ENCODE results near the gene ZNF35. TPM values are rescaled to one million over a fixed set of nuclear protein-coding genes. Genes with fewer than 3 reads are reported as not detected.

ZNF35 gene
- total and polyA plus RNA-seq, 10 of the 15 experiments (the other 5 are each of a cell fraction or from before 2014, with no cell fraction given): 9.3 to 21.1 (median 13.4) TPM

GRCh38 chr3:44624749-44625480 is 23.6 kb upstream of the ZNF35 start, which contains the start of gene ZNF197:
ZNF197 (plus strand) TSS chr3:44625036; CDS start chr3:44629155, 4,119 bp downstream.
- H3K4me2 ChIP-seq (ENCODE audit: control insufficient read depth, insufficient read depth): peak within 1 kb of the TSS; percentile 92
- ChIA-PET CTCF (interaction anchor here (1.6 to 2.2 kb wide), 4 partner anchors 22 to 289 kb away, joined by 3 to 16 read pairs (median 4); no protein-coding TSS in a partner anchor), POLR2A (interaction anchor here (0.6 to 2.2 kb wide), 4 partner anchors 15 to 104 kb away, joined by 3 to 6 read pairs (median 3); partner anchors contain the start of gene ZNF660), RAD21 (ENCODE audit: unreplicated experiment) (interaction anchor here (0.7 to 1.2 kb wide), 4 partner anchors 20 to 1295 kb away, joined by 3 to 4 read pairs (median 3); no protein-coding TSS in a partner anchor), SMC1A (ENCODE audit: uncharacterized antibody, unreplicated experiment) (interaction anchor here (0.7 to 2.2 kb wide), 8 partner anchors 8 to 284 kb away, joined by 3 to 16 read pairs (median 4); partner anchors contain the start of gene ZNF35)
- FAIRE-seq (peak; percentile 80), DNase-seq (ENCODE audit: low read depth, low spot score) (peak; percentile 48), ATAC-seq (peak; percentile 97)
- H3K36me3 ChIP-seq (ENCODE audit: control insufficient read depth in 2 of 2, insufficient read depth in 2 of 2, low read length in 1 of 2): peaks cover 0 to 4% of the 10 kb centered on the region in 2 experiments; a peak in 1 of 4 replicates
- H3K79me2 ChIP-seq (ENCODE audit: control insufficient read depth, insufficient read depth, low read length): peaks cover 20% of the 10 kb centered on the region
- intact Hi-C loops (cut with micrococcal nuclease; ENCODE audit: unreplicated experiment): loop anchor here (1.0 to 5.0 kb wide), 2 partner anchors 23 to 62 kb away; partner anchors contain the start of gene ZNF35
- no peaks in the 10 kb centered on the region for H4K20me1 ChIP-seq (ENCODE audit: control insufficient read depth, insufficient read depth)
- 1% methylated on average over 47 of the region's 47 CpGs for WGBS (ENCODE audit: insufficient coverage, insufficient replicate concordance, low lambda C conversion rate, missing lambda C conversion rate)
- H3K4me1 ChIP-seq (ENCODE audit: control insufficient read depth, insufficient read depth, low read length): no peaks in the 10 kb centered on the region
- BruUV-seq (replicated peaks): TSS peak; percentile 59
- no peaks in the 10 kb centered on the region; the same call in 2 of the 3 replicates for H3K9me3 ChIP-seq (replicated peaks; ENCODE audit: control insufficient read depth, insufficient read depth, low read length)
- in situ Hi-C loops (cut with MboI): no loop called here
- peak within 1 kb of the TSS; percentile 97 for H3K9ac ChIP-seq (ENCODE audit: control insufficient read depth, insufficient read depth, low read length)
- peak within 1 kb of the TSS; percentile 76 for H3K27ac ChIP-seq (ENCODE audit: control insufficient read depth, insufficient read depth)
- peak within 1 kb of the TSS; percentile 97 for H2AFZ ChIP-seq (ENCODE audit: control insufficient read depth, low read depth, low read length)
- no peaks in the 10 kb centered on the region for H3K27me3 ChIP-seq (replicated peaks in 1 of 2; ENCODE audit: control insufficient read depth in 2 of 2, insufficient read depth in 2 of 2, low read length in 1 of 2)
- H3K4me3 ChIP-seq: peak within 1 kb of the TSS; percentile 75
- TF ChIP-seq MEF2A (IDR thresholded peaks at IDR 0.05; ENCODE audit: insufficient read depth, low read depth, low read length): no peak
- TF ChIP-seq SMAD5 (IDR thresholded peaks at IDR 0.05; ENCODE audit: low read depth): peak; percentile 58; the same call in 1 of the 2 replicates
- no peak for TF ChIP-seq TARDBP (IDR thresholded peaks at IDR 0.05; ENCODE audit: borderline replicate concordance)
- TF ChIP-seq PML (IDR thresholded peaks at IDR 0.05; ENCODE audit: low read length): no peak
- 0 out of 2 replicates have a peak, but pooled peaks have one; percentile 38 for TF ChIP-seq PAX5 (IDR thresholded peaks at IDR 0.05; ENCODE audit: borderline replicate concordance, low read depth, low read length)
- TF ChIP-seq GABPA (IDR thresholded peaks at IDR 0.05; ENCODE audit: low read depth): peak; percentile 91
- TF ChIP-seq MYB (IDR thresholded peaks at IDR 0.05; ENCODE audit: borderline replicate concordance, low read depth, low read length): no peak
- TF ChIP-seq ZBTB11 (CRISPR knock-in tag; IDR thresholded peaks at IDR 0.05): no peak
- TF ChIP-seq ZNF24 (IDR thresholded peaks at IDR 0.05): no peak
- TF ChIP-seq FOXM1 (IDR thresholded peaks at IDR 0.05; ENCODE audit: low read depth, low read length): no peak
- TF ChIP-seq TCF12 (IDR thresholded peaks at IDR 0.05; ENCODE audit: low read depth, low read length): 0 out of 2 replicates have a peak, but pooled peaks have one; percentile 8
- TF ChIP-seq SUZ12 (IDR thresholded peaks at IDR 0.05; ENCODE audit: unreplicated experiment): no peak
- no peak for TF ChIP-seq MYC (IDR thresholded peaks at IDR 0.05; ENCODE audit: insufficient read depth, insufficient read length, insufficient replicate concordance, low read length, severe bottlenecking)
- no peak for TF ChIP-seq ZBTB4 (CRISPR knock-in tag; IDR thresholded peaks at IDR 0.05)
- TF ChIP-seq SREBF1 (IDR thresholded peaks at IDR 0.05; ENCODE audit: low read length): 0 out of 2 replicates have a peak, but pooled peaks have one; percentile 13
- TF ChIP-seq SMARCA5 (IDR thresholded peaks at IDR 0.05): no peak
